Measurements from ENCODE around the gene MYL5. TPM values are rescaled to one million over a fixed set of nuclear protein-coding genes. Genes with fewer than 3 reads are reported as not detected.
A peak's percentile ranks its signal among the peaks of the same experiment; 100 is the strongest.
"Not testable (repeated sequence)": the region's sequence is repeated elsewhere in the genome, so short reads cannot be mapped to it uniquely, and the experiment has no call there.

MYL5 gene
- total RNA-seq, 1 experiment from 2014 or later = 10.4 TPM

DNA sequence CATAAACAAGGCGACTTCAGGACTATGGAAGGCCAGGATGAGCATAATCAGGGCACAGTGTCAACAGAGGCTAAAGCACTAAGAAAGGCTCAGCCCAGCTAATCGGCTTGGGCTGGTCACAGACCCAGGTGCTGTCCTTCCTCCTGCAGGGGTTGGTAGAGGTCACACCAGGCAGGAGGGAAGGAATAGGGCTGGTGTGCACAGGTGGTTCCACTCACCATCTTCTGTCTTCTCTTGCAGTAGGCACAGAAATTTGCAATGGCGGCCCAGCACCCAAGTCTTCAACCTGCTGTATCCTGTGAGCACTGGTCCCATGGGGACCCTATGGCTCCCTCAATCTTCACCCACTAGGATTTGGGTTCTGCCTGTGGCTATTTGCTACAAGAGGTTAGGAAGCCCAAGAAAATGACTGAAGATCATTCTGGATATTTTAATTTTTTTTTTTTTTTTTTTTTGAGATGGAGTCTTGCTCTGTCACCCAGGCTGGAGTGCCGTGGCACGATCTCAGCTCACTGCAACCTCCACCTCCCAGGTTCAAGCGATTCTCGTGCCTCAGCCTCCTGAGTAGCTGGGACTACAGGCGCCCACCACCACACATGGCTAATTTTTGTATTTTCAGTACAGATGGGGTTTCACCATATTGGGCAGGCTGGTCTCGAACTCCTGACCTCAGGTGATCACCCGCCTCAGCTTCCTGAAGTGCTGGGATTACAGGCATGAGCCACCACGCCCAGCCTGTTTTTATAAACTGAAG is 4.4 kb upstream of the MYL5 start:
- DNase-seq (ENCODE audit: low read depth) = not testable (repeated sequence)

DNA sequence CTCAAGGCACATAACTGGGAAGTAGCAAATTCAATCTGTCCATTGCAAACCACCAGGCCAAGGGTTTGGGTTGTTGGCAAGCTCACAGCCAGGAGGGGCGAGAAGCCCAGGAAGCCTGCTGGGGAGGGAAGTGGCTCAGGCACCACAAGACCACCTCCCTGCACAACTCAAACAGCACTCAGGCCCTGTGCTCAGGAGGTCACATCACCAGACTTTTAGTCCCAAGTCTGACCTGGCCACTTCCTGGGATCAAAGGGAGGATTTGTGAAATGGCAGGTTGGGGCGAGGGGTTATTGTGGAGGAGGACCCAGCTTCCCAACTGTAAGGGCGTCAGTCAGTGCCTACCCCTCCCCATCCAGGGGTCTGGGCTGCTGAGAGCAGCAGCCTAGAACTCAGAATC is 2.6 kb upstream of the MYL5 start:
- no peak for DNase-seq (ENCODE audit: low read depth)

DNA sequence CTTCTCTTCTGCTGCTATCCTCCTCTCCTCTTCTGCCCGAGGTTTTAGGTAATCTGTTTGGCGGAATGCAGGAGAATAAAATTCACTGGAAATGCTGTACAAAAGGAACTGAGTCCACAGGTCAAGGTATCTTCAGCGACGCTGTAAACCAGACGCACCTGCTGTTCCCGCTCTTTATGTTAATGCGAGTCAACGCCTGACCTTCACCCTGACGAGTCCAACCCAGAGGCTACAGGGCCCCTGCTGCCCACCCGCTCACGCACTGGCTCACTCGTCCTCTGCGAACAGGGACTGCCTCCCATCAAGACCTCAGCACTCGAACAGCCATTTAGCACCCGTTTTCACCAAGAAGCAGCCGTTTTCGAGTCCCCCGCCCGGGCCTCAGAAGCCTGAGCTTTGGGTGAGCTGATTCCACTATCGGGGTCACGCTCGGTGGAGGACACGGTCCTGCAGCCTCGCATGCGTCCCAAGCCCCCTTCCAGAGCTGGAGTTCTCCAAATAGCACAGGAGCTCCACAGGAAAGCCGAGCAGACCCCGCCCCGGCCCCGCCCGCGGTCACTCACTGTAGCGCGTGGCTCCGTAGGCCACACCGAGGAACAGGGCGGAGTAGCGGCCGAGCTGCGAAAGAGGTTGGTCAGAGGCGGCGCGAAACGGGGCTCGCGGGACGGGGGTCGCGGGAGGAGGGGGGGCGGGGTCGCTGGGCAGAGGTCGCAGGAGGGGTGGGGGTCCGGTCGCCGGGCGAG is 822 bp upstream of the MYL5 start:
- no peak for DNase-seq (ENCODE audit: low read depth)

DNA sequence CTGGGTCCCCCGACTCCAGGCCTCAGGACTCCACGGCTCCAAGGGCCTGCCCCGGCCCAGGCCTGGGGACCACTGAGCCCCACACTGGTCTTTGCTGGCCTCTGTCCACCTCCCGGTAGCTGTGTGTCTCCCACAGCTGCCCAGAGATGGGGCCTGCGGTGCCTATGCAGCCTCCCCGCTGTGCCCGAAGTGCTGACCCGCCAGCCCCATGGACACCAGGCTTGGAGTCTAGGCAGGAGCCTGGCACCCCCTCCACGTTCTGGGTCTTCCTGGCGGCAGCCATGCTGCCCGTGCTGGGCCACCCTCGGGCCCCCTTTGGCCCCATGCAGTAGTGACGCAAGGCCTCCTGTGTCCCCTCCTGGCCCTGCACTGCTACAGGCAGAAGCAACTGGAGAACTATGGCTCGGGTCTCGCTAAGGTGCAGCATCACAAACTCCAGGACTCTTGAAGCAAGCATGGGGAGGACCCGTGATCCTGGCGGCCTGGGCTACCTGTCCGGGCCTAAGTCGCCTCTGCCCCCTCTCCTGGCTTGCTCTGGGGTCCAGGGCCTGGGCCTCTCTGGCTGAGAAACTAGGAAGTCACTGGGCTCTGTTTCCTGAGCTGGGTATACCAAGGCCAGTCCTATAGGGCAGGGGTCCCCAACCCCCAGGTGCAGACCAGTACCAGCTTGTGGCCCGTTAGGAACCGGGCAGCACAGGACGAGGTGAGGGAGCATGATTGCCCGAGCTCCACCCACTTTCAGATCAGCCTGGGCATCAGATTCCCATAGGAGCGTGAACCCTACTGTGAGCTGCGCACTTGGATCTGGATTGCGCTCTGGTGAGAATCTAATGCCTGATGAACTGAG is 917 bp downstream of the MYL5 start:
- peak; percentile 17 for DNase-seq (ENCODE audit: low read depth)

DNA sequence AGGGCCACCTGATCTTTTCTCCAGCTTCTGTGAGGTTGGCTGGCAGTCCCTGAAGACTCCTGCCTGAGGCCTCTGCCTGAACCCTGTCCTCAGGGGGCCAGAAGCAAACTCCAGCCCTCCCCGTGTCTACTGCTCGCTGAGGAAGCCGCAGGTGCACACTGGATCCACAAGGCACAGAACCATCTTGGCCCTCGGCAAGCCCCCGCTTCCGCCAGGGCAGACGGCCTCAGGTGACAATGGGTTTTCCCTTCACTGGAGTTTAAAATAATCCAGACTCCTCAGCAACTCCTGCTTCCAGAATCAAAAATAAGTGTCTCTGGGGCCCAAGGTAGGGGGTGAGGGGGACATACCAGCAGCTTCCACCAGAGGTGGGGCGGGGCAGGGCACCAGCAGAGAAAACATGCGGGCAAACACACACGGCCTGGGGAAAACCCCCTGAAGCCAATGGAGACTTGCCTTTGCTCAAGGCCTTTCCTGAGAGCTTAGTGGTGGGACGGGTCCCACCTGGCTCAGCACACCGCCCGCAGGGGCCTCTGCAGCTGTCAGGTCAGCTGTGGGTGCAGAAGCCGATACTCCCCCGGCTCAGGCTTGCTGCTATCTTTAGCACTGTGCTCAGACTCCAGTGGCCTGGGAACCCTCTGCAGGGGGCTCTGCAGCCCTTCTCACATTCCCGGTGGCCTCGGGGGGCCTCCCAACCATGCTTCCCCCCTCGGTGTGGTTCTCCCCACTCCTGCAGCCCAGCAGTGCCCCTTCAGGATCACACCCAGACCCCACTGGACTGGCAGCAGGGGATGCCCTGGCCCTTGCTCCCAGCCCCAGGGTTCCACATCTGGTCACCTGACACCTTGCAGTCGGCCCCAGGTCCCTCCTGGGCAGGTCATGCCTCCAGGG is 1.9 kb downstream of the MYL5 start:
- DNase-seq (ENCODE audit: low read depth) = peak; percentile 35

DNA sequence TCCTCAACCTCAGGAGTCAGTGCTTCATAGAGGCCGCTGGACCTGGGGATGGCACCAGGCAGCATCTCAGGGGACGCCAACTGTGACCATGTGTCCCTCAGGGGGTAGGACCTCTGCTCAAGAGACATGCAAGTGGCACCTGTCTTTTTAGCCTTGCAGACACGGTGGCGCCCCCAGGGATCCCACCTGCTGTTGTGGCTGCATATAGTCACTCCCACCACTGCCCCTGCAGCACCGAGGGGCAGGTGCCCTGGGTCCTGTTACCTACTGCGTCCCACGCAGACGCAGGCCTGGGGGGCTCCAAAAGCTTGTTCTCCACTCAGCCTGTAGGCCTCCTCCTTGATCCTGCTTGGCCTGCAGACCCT is 2.5 kb downstream of the MYL5 start:
- DNase-seq (ENCODE audit: low read depth) = no peak

DNA sequence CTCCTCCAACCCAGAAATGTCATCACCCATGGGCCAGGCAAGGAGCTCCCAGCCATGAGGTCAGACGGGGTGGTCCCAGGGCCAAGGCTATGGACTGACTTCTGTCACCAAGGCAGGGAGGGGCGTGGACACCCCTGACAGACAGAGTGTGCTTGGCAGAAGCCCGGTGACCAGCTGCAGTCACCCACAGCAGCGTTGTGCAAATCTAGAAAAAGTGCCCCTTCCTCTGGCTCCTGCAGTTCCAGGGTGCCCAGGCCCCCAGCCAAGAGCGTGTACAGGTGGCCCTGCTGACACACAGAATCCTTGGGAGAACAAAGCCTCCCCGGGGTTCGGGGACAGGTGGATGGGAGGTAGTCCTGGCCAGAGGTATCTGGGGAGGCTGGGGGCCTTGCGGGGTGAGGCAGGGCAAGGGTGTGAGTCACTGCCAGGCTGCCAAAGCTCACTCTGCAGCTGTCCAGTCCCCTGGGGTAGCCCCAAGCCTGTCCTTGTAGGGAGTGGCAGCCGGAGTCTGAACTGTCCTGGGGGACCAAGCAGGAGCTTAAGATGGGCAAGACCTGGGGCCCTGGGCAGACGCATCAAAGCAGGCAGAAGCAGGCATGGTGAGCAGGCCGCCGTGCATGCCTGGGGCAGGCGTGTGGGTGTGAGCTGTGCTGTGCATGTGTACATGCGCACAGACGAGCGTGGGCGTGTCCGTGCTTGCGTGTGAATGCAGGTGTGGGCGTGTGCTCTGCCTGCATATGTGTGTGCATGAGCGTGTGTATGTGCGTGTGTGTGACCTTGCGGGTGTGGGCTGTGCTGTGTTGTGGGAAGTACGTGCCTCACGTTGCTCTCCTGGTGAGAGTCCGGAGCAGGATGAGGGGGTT is 3.3 kb downstream of the MYL5 start:
- DNase-seq (ENCODE audit: low read depth) = peak; percentile 87

DNA sequence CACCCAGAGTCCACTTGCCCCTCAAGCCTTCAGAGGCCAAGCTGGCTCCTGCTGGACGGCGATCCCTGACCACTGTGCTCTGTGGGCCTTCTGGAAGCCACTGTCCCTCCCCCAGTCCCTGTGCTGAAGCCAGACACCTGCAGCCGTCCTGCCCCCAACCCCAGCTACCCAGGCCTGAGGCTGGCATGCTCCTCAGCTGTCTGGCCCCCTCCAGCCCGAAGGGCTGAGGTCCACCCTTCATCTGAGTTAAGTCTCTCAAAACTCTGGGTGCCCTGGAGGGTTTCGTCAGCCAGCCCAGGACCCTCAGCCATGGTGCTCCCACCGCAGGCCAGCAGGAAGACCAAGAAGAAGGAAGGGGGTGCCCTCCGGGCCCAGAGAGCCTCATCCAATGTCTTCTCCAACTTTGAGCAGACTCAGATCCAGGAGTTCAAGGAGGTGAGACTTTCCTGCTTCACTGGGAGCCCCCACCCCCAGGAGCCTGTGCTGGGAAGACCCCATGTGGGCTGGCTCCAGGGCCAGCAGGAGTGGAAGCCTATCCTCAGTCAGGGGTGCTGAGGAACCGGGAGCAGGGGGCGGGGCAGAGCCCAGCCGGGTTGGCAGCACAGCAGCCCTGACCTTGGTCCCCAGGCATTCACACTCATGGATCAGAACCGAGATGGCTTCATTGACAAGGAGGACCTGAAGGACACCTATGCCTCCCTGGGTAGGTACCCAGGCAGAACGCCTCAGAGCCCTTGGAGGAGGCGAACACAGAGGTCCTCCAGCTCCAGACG is 4.2 kb downstream of the MYL5 start:
- no peak for DNase-seq (ENCODE audit: low read depth)

DNA sequence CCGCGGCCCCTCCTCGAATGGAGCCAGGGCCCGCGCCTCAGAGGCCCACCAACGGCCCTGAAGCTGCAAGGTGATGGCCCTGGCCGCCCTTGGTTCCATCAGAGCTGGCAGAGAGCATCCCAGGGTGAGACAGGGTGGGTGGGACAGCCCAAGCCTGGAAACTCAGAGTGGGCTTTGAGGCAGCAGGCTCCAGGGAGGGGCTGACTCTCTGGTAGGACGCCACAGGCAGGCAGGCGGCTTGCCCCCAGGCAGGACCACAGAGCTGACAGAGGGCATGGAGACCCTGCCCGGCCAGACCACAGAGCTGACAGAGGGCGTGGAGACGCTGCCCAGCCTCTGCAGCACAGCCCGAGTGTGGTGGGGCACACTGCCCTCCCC is 4.8 kb downstream of the MYL5 start:
- no peak for DNase-seq (ENCODE audit: low read depth)

DNA sequence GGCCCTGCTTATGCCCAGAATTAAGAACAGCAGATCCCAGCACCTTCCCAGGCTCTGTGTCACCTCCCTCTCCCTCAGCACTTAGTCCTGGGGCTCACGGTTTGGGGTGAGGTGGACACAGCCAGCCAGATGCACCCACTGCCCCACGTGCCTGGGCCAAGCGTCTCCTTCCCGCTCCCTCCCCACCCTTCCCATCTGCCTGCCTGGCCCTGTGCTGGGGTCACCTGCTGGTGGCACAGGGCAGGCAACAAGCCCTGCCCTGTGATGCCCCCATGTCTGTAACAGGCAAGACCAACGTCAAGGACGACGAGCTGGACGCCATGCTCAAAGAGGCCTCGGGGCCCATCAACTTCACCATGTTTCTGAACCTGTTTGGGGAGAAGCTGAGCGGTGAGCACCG is 5.3 kb downstream of the MYL5 start:
- no peak for DNase-seq (ENCODE audit: low read depth)

DNA sequence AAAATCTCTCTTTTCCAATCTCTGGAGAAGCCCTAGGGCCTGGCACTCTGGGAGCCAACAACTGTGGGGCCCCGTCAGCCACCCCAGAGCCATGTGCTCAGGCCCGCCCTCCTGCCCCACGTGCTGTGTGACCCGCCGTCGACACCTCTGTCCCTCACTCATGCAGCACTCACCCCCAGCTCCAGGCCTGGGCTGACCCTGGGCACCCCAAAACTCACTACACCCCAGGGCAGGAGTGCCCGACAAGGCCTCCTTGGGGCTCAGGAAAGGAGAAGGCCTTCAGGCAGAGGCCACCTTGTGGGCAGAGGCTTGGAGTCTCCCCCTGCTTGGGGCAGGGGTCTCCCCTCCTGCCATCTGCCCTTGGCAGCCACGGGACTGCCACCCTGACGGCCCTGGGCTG is 5.7 kb downstream of the MYL5 start:
- no peak for DNase-seq (ENCODE audit: low read depth)

DNA sequence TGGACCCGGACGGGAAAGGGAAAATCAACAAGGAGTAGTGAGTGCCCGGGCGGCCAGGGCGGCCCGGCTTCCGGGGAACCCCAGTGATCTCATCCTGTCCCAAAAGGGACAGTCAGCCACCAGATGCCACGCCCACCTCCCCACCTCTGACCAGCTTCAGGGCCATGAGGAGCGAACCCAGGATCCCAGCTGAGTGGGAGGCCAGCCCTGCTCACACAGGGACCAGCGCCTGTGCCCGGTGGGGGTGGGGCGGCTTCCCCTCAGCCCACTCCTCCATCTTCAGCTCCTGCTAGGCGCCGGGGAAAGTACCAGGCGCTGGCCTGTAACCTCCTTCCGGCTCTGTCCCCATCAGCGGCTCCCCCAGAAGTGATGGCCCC is 6.2 kb downstream of the MYL5 start:
- no peak for DNase-seq (ENCODE audit: low read depth)

DNA sequence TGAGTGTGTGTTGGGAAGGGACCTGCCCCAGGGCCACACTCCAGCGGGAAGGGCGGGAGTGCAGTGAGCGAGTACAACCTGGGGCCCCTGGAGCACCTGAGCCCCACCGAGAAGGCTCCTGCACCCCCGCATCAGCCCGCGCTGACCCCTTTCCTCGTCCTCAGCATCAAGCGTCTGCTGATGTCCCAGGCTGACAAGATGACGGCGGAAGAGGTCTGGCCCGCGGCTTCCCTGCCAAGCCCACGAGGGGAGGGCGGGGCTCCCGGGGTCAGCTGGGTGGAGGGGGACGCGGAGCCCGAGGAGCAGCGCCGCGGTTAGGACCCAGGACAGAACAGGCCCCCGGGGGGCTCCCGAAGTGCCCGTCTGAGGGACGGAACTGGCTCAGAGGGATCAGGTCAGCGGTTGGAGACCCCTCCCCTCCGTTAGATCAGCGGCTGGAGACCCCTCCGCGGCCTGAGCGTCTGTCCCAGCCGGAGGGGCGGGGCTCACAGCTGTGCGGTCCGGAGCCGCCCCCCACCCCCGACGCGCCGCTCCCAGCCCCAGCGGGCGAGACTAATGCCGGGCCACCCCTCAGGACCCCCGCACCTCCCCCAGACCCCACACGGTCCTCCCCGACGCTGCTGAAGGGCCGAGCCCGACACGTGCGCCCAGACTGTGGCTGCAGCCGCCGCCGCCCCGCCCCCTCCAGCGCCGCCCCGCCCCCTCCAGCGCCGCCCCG is 6.7 kb downstream of the MYL5 start:
- DNase-seq (ENCODE audit: low read depth) = peak; percentile 33

DNA sequence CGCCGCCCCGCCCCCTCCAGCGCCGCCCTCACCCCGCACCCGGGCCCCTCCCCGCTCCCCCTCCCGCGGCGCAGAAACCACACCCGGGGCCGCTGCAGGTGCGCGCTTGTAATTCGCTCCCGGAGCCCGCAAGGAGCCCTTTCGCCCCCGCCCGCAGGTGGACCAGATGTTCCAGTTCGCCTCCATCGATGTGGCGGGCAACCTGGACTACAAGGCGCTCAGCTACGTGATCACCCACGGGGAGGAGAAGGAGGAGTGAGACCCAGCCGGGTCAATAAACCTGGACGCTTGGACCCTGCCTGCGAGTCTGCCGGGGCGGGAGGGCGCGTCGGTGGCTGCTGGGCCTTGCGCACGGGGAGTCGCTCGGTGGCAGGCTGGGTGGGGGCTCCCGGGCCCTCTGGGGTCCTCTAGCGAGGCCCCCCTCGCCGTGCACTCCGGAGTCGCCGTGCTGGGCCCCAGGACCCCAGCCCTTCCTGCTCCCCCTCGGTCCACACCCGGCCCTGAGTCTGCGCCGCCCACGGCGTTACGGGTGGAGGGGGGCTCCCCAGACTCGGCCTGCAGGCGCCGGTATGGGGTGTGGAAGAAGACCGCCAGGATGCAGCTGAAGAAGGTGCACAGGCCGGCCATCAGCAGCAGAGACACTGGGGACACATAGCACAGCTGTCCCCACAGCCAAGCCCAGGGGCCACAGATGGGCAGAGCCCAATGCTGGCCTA is 7.6 kb downstream of the MYL5 start:
- DNase-seq (ENCODE audit: low read depth) = no peak

DNA sequence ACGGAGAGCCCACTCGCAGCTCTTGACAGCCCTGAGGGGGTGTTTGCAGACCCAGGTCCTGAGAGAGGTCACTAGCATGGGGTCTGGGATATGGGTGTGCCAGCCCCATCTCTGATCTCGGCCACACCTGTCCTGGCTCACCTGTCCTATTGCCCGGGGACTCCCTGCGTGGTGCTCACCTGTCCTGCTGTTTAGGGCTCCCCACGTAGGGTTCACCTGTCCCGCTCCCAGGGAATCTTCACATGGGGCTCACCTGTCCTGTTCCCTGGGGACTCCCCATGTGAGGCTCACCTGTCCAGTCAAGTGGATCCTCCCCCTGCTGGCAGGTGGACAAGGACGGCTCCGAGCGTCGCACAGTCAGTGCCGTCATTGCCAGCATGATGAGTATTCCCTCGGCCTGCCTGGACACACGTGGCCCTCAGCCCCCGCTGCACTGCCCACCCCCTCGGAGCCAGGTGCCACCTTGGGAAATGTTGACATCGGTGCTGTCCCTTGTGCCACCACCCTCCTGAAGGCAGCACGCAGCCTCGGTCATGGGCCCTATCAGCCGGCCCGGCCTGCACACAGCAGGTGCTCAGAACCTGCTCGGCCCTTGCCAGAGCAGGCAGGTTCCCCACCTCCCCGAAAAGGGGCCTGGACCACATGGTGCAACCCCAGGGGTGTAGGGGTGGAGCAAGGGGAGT is 8.3 kb downstream of the MYL5 start:
- no peak for DNase-seq (ENCODE audit: low read depth)

DNA sequence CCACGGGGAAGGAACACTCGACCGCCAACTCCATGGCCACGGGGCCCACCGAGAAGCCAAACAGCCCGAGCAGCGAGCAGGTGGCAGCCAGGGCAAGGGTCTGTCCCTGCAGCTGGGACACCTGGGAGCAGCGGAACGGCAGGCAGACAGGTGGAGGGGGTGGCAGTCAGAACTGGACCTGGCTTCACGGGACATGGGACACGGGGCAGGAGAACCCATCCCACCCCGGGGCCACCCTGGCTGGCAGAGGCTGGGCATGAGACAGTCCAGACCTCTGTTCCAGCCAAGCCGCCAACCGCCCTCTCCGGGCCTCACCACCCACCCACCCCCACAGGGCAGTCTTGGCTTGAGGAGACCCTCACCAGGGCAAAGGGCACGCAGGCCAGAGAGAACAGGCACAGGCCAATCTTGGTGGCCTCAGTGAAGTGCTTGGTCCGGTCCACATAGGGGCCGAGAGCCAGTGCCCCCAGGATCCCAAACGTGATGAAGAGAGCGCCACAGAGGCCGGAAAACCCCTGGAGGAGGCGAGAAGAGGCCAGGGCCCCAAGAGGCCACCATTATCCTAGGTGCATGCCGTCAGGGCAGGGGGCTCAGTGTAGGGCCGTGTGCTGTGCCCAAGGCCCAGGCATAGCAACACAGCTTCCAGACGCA is 9.0 kb downstream of the MYL5 start:
- DNase-seq (ENCODE audit: low read depth) = no peak

DNA sequence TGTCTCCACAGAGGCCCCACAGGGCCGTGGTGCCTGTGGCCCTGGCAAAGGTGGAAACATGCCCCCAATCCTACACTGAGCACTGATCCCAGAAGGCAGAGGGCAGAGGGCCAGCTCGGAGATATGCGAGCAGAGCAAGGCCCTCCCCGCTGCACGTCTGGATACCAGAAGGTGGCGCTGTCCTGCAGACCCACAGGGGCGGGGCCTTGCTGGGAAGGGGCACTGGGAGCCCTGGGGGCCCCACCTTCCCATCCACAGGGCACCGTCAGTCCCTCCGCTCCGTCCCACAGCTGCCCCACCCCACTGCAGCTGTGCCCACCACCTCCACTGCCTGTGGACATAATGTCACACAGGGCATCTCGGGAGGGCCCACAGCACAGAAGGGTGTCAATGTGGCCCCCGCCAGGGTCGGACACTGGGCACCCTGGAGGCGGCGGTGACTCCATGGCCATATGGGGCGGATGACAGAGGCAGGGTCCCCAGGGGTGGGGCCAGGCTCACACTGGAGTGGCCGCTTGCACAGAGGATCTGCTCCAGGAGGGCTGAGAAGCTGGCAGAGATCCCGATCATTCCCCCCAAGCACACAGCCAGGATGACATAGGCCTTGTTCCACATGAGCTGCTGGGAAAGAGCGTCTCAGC is 9.8 kb downstream of the MYL5 start:
- DNase-seq (ENCODE audit: low read depth) = peak; percentile 55
